D721Med (cell line): ENCODE measurements around the gene PSAPL1.
A peak's percentile ranks its signal among the peaks of the same experiment; 100 is the strongest.

Experiments
- DNase-seq: peaks from one replicate; pipeline ENCODE4 v3.0.0; 2011; ENCODE audit warnings: low spot score; ENCODE audit not compliant: insufficient read length
- FAIRE-seq: peaks from 2 replicates; lab custom pipeline; 2011; peaks lifted over from hg19 to GRCh38; lab: Jason Lieb, UNC
- TF ChIP-seq, protein P1 (sequence below): IDR thresholded peaks from 2 replicates; pipeline ENCODE4 v1.5.1; 2012; ENCODE audit warnings: mild to moderate bottlenecking, control low read depth; ENCODE audit not compliant: insufficient read depth; ENCODE audit errors: missing control alignments

The PSAPL1 gene

DNA sequence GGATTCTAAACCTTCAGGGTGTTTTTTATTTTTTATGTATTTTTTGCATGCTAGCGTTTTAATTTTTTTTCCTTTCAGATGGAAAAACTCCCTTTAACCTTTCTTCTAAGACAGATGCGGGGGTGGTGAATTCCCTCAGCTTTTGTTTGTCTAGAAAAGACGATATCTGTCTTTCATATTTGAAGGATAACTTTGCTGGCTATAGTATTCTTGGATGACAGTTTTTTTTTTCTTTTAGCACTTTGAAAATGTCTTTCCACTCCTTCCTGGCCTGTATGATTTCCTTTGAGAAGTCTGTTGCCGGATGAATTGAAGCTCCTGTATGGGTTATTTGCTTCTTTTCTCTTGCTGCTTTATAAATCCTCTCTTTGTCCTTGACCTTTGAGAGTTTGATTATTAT is 26.6 kb downstream of the PSAPL1 start:
- DNase-seq (no peak), FAIRE-seq (no peak)
- TF ChIP-seq, protein P1, sequence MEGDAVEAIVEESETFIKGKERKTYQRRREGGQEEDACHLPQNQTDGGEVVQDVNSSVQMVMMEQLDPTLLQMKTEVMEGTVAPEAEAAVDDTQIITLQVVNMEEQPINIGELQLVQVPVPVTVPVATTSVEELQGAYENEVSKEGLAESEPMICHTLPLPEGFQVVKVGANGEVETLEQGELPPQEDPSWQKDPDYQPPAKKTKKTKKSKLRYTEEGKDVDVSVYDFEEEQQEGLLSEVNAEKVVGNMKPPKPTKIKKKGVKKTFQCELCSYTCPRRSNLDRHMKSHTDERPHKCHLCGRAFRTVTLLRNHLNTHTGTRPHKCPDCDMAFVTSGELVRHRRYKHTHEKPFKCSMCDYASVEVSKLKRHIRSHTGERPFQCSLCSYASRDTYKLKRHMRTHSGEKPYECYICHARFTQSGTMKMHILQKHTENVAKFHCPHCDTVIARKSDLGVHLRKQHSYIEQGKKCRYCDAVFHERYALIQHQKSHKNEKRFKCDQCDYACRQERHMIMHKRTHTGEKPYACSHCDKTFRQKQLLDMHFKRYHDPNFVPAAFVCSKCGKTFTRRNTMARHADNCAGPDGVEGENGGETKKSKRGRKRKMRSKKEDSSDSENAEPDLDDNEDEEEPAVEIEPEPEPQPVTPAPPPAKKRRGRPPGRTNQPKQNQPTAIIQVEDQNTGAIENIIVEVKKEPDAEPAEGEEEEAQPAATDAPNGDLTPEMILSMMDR, result no peak

DNA sequence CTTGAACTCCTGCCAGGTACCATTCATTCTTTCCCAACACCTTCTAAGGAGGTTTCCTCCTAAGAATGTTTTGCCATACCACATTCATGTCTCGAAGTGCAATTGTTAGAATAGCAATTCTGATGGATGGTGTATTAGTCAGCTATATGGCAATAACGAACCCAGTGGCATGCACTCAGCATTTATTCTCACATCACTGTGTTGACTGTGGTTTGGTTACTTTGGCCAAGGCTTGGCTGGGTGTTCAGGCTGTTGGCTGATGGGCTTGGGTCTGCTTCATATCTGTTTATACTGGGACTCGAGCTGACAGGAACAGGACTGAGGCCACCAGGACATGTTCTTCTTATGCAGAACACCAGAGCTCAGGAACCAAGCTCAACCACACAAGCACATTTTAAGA is 31.7 kb downstream of the PSAPL1 start:
- FAIRE-seq, result no peak
- TF ChIP-seq, protein P1, result no peak

DNA sequence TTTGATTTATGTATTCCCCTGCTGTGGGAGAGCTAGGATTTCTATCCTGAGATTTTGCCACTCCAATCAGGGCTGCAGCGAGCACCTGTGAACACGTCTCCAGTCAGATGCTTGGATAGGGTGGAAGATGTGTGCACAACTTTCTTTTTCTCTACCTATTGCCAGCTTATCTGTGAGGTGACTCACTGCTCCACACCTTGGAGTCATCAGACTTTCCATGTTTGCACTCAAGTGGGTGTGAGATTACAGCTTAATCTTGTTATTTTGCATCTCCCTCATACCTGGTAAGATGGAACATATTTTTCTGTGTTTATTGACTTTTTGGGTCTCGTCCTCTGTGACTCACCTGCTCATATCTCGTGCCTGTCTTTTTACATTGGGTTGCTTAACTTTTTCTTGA is 32.2 kb downstream of the PSAPL1 start:
- DNase-seq, result no peak

More for the DNA sequence above, 31.7 kb downstream of the PSAPL1 start:
- DNase-seq, result no peak

DNA sequence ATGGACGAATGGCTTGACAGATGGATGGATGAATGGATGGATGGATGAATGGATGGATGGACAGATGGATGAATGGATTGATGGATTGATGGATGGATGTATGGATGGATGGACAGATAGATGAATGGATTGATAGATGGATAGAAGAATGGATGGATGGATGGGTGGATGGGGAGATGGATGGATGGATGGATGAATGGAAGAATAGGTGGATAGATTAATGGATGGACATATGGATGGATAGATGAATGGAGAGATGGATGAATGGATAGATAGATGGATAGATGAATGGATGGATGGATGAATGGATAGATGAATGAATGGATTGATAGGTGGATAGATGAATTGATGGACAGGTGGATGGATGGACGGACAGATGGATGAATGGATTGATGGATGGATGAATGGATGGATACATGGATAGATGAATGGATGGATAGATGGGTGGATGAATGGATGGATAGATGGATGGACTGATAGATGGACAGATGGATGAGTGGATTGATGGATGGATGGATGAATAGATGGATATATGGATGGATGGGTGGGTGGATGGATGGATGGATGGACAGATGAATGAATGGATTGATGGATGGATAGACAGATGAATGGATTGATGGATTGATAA is 33.9 kb downstream of the PSAPL1 start:
- FAIRE-seq, result no peak
- TF ChIP-seq, protein P1, result no peak
- DNase-seq, result no peak

More for the DNA sequence above, 32.2 kb downstream of the PSAPL1 start:
- TF ChIP-seq, protein P1, result no peak
- no peak for FAIRE-seq

DNA sequence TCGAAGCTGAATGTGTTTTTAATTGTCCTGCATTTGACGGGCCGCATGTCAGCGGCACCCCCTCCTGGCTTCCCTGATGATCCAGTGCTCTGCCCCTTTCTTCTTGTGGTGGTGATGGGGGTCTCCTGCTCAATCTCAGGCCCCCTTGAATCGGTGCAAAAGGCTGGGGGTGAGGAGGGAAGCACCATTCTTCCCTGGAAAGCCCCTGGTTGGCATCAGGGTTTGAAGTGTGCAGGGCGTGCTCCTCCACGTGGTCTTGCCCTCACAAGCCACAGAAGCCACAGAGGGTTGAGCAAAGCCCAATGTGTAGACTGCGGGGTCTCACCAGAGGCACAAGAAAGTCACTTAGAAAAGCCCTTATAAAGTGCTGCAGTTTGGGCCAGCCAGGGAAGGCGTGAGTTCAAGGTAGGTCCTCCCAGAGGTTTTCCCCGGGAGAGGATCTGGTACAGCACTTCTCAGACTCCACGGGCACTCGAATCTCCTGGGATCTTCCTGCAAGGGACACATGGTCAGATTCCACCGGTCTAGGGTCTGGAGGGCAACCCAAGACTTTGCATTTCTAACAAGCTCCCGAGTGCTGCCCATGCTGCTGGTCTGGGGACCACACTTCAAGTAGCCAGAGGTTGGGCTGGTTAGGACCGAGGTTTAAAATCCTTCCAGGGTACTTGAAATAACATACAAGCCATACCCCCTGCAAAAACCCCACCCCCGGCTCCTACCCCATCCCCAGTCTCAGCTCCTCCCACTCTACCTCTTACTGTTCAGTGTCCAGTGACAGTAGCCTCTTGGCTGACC is 35.1 kb downstream of the PSAPL1 start:
- no peak for FAIRE-seq
- DNase-seq, result no peak
- TF ChIP-seq, protein P1, result no peak

DNA sequence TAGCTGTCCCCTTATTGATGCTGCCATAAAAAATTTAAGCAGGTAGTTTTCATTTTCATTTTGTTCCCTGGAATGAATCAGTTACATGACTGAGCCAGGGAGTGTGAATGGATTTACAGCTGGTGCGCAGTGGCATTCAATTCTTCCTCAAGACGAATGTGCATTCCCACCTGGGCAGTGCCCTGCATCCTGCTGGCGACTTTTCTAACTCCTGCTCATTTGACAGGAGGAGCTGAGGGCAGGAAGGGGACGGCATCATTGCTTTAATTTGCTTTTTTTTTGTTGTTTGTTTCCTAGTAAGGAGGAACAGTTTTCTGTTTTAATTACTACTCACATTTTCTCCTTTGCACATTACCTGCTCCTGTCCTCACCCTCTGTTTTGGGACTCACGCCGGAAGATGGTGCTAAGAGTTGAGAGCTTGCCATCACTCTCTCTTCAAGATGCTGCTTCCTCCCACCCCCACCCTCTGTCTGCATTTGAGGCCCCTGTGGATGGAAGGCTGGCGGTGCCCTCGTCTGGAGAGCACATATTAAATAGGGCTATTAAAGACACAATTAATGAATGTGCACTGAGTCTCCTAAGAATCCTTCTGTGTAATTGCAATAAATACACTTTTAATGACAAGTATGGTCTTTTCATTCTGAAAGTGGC is 35.8 kb downstream of the PSAPL1 start:
- no peak for FAIRE-seq
- no peak for DNase-seq
- TF ChIP-seq, protein P1, result peak; percentile 7

DNA sequence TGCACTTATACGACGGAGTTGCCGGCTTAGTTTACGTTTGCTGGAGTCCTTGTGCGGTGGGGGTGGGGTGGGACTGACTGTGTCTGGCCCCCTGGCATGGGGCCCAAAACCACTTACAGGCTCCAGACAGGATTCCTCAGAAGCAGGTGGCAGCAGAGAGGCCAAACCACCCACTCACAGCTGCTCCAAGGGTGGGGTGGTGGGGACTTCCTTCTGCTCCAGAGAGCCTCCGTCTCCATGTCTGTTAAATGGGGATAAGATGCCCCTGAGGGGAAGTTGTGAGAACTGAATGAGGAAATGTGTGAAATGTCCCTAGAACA is 36.7 kb downstream of the PSAPL1 start:
- TF ChIP-seq, protein P1, result peak; percentile 18
- peak; percentile 9 for DNase-seq
- no peak for FAIRE-seq
